Upper lobe of left lung (tissue), 6 donors: Measurements from ENCODE around the gene SFXN5. TPM values are rescaled to one million over a fixed set of nuclear protein-coding genes. Genes with fewer than 3 reads are reported as not detected.

Source experiments
- ATAC-seq, 2 donors: fragments of 200-7000 bp; cut with Tn5 transposase; one replicate each; pipeline ENCODE4 v1.9.1; 2022; ENCODE audit warnings: mild to moderate bottlenecking in 2 of 2, moderate library complexity in 2 of 2; ENCODE audit not compliant: low FRiP score in 2 of 2
- DNase-seq, 2 donors: peaks; one replicate each; pipeline ENCODE4 v3.0.0-alpha.2; 2019 to 2020
- H3K27ac ChIP-seq, 4 donors: fragments of 200-600 bp; sonication (generic); one replicate each; pipeline ENCODE4 v1.5.1; 2016 to 2019
- H3K27me3 ChIP-seq, 4 donors: fragments of 200-600 bp; sonication (generic); one replicate each; pipeline ENCODE4 v1.5.1; 2017 to 2019
- H3K36me3 ChIP-seq, 4 donors: fragments of 200-600 bp; sonication (generic); one replicate each; pipeline ENCODE4 v1.5.1; 2016 to 2019
- H3K4me1 ChIP-seq, 4 donors: fragments of 200-600 bp; sonication (generic); one replicate each; pipeline ENCODE4 v1.5.1; 2018 to 2019
- H3K4me3 ChIP-seq, 4 donors: fragments of 200-600 bp; sonication (generic); one replicate each; pipeline ENCODE4 v1.5.1; 2017 to 2019; ENCODE audit warnings: mild to moderate bottlenecking in 2 of 4, moderate library complexity in 1 of 4
- H3K9me3 ChIP-seq, 4 donors: fragments of 200-600 bp; sonication (generic); one replicate each; pipeline ENCODE4 v1.5.1; 2018 to 2019
- CTCF ChIP-seq, 6 experiments: fragments of 450-650 bp in 4 of 6; fragments of 200-600 bp in 2 of 6; sonication (generic) in 2 of 6; IDR thresholded peaks; one replicate each; pipeline ENCODE4 v1.5.1; 2016 to 2019; ENCODE audit warnings: antibody characterized with exemption in 6 of 6
- EP300 ChIP-seq, 4 donors: sonication (generic); formaldehyde crosslinking; IDR thresholded peaks; one replicate each; pipeline ENCODE4 v1.5.1; 2017; ENCODE audit warnings: antibody characterized with exemption in 4 of 4, control low read depth in 2 of 4
- POLR2A ChIP-seq, 4 donors: fragments of 450-650 bp; IDR thresholded peaks; one replicate each; pipeline ENCODE4 v1.5.1; 2016 to 2017; ENCODE audit warnings: antibody characterized with exemption in 4 of 4, mild to moderate bottlenecking in 2 of 4
- POLR2AphosphoS5 ChIP-seq, 2 donors: sonication (generic); formaldehyde crosslinking; IDR thresholded peaks; one replicate each; pipeline ENCODE4 v1.5.1; 2017; ENCODE audit warnings: antibody characterized with exemption in 2 of 2
- WGBS, 2 donors: methylation state at CpG; one replicate each; pipeline ENCODE4 v1.1.5; 2017 to 2018; 5-methylcytosine and 5-hydroxymethylcytosine counted together
- total RNA-seq, 6 donors: library from RNA; depleted of rRNA in 4 of 6; stranded (reverse); fragments of >200 nt in 4 of 6; gene quantifications; one replicate each; pipeline versions ENCODE4 v1.1.0 to v1.2.1, GENCODE V29; 2016 to 2021
- donor health status: DM: no; HTN: no; CAD: no; lungs with moderate emphysema.
- donor health status: DM: no; HTN: yes; CAD: no; lungs with severe emphysema.

The SFXN5 gene
- total RNA-seq, 6 donors from 2014 or later: 10.8 to 44.0 (median 13.7) TPM

GRCh38 chr2:73007991-73008765 lies 63.3 kb downstream of the SFXN5 start:
- TF ChIP-seq POLR2AphosphoS5 (IDR thresholded peaks at IDR 0.05): no peak
- Histone ChIP-seq H3K27ac (no peak overlapping the region), H3K9me3 (no peaks in the 10 kb centered on the region), H3K27me3 (no peaks in the 10 kb centered on the region), H3K4me3 (no peak overlapping the region), H3K4me1 (no peaks in the 10 kb centered on the region), H3K36me3 (peaks cover 0 to 11% (median 7%) of the 10 kb centered on the region in 4 donors)
- WGBS, 2 donors: 95 to 96% methylated on average over 21 of the region's 21 CpGs
- DNase-seq (no peak), ATAC-seq (no peak)

DNA sequence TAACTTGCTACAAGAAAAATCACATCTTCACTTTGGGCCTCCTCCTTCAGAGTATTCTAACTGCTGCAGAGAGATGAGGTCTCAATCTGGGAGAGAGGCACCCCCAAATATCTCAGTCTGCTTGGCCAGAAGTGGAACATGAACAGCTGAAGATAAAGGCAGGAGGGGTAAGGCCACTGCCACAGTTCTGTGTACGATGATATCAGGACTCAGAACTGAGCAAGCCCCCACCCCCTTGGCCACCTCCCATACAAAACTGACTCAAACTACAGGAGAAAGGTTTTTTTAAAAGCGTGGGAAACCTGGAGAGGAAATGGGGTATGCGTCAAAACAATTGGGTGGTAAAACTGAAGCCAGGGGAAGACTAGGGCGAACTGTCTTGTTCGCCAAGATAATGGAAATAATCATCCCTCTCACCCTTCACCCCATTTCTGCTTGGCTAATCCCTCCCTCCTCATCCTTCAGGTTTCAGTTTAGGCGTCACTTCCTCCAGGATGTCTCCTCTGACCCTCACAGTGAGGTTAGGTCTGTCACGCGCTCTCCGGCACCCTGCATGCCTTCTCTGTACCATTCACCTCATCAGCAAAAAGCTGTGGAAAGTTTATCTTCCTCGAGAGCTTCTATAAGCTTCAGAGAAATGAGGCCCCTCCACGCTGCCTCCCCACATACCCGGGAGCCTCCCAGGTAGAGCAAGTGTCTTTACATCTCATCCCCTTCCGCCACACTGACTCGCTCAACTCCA lies 64.4 kb downstream of the SFXN5 start:
- Histone ChIP-seq H3K27me3 (no peaks in the 10 kb centered on the region), H3K4me3 (no peak overlapping the region), H3K4me1 (no peaks in the 10 kb centered on the region), H3K27ac (no peak overlapping the region), H3K9me3 (no peaks in the 10 kb centered on the region), H3K36me3 (peaks cover 0 to 11% (median 7%) of the 10 kb centered on the region in 4 donors)
- TF ChIP-seq POLR2A (IDR thresholded peaks at IDR 0.05) (no peak), CTCF (IDR thresholded peaks at IDR 0.05) (no peak)
- 84 to 87% methylated on average over 14 of the region's 14 CpGs for WGBS, 2 donors
- ATAC-seq (no peak), DNase-seq (no peak)

DNA sequence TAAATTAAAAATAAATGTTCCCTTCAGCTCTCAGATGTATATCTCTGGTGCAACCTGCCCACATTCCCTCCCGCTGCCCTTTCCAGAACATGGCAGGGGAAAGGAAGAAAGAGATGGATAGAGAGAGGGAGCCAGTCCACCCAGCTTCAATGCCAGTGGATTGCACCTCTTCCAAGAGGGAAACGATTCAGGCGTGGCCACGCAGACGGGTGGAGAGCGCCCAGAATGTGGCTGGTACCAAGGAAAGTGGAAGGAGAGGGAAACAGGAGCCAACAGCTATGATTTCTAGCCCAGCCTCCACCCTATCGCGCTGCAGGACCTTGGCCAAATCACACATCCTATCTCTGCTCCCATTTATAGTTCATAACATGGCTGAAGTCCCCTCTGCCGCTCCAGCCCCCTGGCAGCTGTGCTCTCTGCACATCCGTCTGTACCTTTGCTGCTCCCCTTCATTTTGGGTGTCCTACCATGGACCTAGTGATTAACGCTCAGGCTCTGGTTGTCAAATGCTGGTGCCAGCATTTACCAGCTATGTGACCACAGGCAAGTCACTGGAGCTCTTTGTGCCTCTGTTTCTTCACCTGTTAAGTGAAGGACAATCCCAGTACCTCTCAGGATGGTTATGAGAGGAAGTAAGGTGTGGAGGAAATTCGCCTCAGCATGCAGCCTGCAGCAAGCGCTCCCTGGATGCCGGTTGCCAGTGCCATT lies 66.5 kb downstream of the SFXN5 start:
- Histone ChIP-seq H3K9me3 (no peaks in the 10 kb centered on the region), H3K27me3 (no peaks in the 10 kb centered on the region), H3K36me3 (peaks cover 0 to 15% (median 9%) of the 10 kb centered on the region in 4 donors), H3K4me1 (no peaks in the 10 kb centered on the region), H3K27ac (no peak overlapping the region), H3K4me3 (no peak overlapping the region)
- 89 to 91% methylated on average over 14 of the region's 14 CpGs for WGBS, 2 donors
- ATAC-seq: no peak
- DNase-seq: no peak
- TF ChIP-seq POLR2AphosphoS5 (IDR thresholded peaks at IDR 0.05) (no peak), CTCF (IDR thresholded peaks at IDR 0.05) (no peak), EP300 (IDR thresholded peaks at IDR 0.05) (no peak), POLR2A (IDR thresholded peaks at IDR 0.05) (no peak)

GRCh38 chr2:73004466-73004865 lies 67.0 kb downstream of the SFXN5 start:
- H3K4me1 ChIP-seq: no peaks in the 10 kb centered on the region
- WGBS, 2 donors: 88% methylated on average over 12 of the region's 12 CpGs
- H3K4me3 ChIP-seq: no peak overlapping the region
- H3K27me3 ChIP-seq: no peaks in the 10 kb centered on the region
- DNase-seq: no peak
- TF ChIP-seq POLR2AphosphoS5 (IDR thresholded peaks at IDR 0.05) (no peak), POLR2A (IDR thresholded peaks at IDR 0.05) (no peak), EP300 (IDR thresholded peaks at IDR 0.05) (no peak), CTCF (IDR thresholded peaks at IDR 0.05) (no peak)
- H3K27ac ChIP-seq: no peak overlapping the region
- ATAC-seq: no peak
- H3K9me3 ChIP-seq: no peaks in the 10 kb centered on the region
- H3K36me3 ChIP-seq: peaks cover 0 to 15% (median 9%) of the 10 kb centered on the region in 4 donors

- 91 to 92% methylated on average over 8 of the region's 8 CpGs for WGBS, 2 donors
- no peak for TF ChIP-seq EP300 (IDR thresholded peaks at IDR 0.05)
- no peak for TF ChIP-seq POLR2AphosphoS5 (IDR thresholded peaks at IDR 0.05)
- no peak for TF ChIP-seq POLR2A (IDR thresholded peaks at IDR 0.05)
- no peak for TF ChIP-seq CTCF (IDR thresholded peaks at IDR 0.05)
- DNase-seq (no peak), ATAC-seq (no peak)
- Histone ChIP-seq H3K4me1 (no peaks in the 10 kb centered on the region), H3K36me3 (peaks cover 0 to 11% (median 3%) of the 10 kb centered on the region in 4 donors), H3K27me3 (no peaks in the 10 kb centered on the region), H3K27ac (no peak overlapping the region), H3K9me3 (no peaks in the 10 kb centered on the region), H3K4me3 (no peak overlapping the region)
Measured at GRCh38 chr2:73003027-73003426, 68.5 kb downstream of the SFXN5 start.
